NOMO-1 treated with DMSO at 0.1 percent for 48 hours (cell line): ENCODE data around the gene TNFAIP3.
"Not testable (repeated sequence)": the region's sequence is repeated elsewhere in the genome, so short reads cannot be mapped to it uniquely, and the experiment has no call there.

ENCODE experiments used
- DNase-seq: peaks from one replicate; lab custom pipeline; 2025; ENCODE audit not compliant: unreplicated experiment; lab: John Stamatoyannopoulos, UW

The TNFAIP3 gene

DNA sequence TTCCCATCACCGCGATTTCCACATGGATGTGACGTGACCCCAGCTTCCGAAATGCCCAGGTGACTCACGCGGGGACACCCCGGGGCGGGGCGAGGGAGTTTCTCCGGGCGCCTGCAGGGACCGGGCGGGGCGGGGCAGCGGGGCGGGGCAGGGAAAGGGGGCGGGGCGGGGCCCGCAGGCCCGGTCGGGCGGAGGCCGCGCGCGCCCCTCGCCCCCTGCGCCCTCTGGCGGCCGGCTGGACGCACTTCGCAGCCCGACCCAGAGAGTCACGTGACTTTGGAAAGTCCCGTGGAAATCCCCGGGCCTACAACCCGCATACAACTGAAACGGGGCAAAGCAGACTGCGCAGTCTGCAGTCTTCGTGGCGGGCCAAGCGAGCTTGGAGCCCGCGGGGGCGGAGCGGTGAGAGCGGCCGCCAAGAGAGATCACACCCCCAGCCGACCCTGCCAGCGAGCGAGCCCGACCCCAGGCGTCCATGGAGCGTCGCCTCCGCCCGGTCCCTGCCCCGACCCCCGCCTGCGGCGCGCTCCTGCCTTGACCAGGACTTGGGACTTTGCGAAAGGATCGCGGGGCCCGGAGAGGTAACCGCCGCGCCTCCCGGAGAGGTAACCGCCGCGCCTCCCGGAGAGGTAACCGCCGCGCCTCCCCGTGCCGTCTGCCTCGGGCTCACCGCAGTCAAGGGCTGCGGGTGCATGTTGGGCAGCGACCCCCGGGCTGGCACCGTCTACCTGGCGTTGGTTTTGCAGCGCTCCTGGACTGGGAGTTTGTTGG lies at the start of gene TNFAIP3:
TSS of gene TNFAIP3 (plus strand) at position 346 of the 771 bp plus-strand sequence. CDS start 3,969 bp downstream, outside the sequence.
- peak; percentile 95 for DNase-seq

DNA sequence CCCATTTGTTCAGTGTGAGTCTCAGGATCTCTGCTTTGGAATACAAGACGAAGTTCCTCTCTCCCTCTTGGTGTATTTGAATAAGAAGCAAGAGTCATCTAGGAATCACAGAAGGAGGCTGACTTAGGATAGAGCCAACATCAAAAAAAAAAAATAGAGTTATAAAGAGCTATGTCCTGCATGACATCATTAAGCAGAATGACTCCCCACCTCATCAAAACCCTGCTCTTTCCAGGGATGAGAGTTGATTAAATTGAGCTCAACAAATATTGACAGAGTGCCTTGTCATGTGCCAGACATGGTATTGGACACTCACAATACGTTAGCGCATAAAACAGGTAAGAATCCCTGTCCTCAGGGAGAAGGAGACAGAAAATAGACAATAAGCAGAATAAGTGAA lies 48.6 kb upstream of the TNFAIP3 start:
- DNase-seq, result no peak

DNA sequence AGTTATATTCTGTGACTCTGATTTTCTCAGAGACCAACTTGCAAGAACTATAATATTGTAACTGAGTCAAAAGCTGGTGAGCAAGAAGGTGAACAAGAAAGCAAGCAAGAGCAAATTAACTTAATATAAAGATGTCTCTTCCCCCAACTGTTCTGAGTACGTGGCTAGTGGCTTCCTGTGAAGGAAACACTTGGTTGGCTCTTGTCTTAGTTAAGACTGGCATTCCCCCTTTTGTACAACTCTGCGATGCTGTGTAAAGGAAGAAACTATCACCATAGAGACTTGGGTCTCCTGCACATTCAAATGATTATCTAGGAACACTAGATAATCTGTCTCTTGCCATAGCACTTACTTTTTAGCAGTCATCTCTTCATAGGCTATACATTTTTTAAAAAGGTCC lies 47.3 kb upstream of the TNFAIP3 start:
- no peak for DNase-seq

DNA sequence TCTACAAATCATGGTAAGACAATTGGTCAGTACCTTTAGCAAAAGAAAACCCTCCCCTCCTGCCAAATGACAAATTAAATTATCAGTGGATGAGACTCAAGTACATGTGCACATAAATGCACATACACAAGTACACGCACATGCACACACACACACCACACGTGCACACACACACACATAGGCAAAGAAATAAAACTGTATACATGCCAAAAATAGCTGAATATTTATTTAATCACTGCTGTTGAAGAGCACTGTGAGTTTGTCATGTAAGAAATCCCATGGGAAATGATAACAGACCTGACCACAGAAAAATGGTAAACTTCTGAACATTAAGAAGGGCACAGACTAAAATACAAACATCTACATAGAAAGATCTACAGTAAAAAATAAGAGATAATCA lies 46.6 kb upstream of the TNFAIP3 start:
- no peak for DNase-seq

GRCh38 chr6:137820952-137821351 lies 46.1 kb upstream of the TNFAIP3 start:
- DNase-seq, result no peak

DNA sequence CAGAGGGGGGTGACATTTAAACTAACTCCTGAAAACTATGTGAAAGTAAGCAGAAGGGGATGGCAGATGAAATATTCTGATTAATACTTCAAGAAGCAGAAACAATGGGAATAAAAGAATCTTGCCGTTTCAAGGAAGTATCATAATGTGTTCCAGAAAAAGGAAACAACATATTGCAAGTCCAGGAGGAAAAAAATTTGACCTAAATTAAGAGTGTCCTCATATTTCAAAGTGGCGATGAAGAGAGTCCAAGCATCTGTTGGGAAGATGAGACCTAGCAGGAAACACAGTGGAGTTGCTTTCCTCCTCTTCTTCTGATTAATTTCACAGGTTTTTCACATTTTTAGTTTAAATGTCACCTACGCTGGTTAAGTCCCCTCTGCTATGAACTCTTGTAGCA lies 45.6 kb upstream of the TNFAIP3 start:
- no peak for DNase-seq

DNA sequence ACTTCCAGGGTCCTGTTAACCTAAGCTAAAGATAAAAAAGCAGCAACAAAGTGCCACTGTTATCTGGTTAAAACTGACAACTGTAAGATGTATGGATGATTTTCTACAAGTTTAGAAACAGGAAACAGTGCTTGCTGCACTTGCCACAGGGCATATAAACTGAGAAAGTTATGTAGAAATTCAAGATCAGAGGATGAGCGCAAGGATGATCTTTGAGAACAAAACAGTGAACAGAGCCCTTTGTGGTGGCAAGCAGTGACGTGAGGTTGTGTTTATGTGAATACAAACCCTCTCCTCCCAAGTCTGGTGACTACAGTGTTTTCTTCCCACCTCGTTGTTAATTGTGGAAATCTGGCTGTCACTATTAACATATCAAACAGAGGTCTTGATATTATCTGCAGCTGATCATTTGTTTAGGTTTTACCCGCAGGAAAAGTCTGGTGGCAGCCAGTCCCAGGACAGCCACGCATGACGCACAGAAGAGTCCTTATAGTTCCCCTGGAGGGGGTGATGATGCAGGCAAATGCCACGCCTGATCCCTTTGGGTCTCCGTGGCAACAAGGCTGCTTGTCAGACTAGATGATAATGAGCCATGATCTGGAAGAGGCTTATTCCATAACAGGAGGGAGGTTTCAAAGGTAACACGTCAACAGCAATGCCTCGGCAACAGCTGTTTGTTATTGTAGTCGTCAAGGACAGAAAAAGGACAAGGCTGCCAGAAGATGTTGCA lies 43.1 kb upstream of the TNFAIP3 start:
- peak; percentile 75 for DNase-seq

DNA sequence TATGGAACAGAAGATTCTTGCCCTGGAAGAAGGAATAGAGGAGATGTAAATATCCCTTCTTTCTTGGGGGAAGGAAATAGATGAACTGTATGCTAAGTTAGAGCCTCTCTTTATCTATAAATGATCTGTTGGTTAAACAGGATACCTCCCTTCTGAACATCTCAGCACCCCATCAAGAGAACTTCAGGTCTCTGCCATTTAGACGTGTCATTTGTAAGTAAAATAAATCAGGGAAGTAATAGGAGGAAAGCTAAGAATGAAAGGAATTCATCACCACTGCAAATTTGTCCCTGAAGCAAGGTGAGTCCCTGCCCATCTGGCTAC lies 42.5 kb upstream of the TNFAIP3 start:
- no peak for DNase-seq

GRCh38 chr6:137824896-137825295 lies 42.2 kb upstream of the TNFAIP3 start:
- DNase-seq, result no peak

DNA sequence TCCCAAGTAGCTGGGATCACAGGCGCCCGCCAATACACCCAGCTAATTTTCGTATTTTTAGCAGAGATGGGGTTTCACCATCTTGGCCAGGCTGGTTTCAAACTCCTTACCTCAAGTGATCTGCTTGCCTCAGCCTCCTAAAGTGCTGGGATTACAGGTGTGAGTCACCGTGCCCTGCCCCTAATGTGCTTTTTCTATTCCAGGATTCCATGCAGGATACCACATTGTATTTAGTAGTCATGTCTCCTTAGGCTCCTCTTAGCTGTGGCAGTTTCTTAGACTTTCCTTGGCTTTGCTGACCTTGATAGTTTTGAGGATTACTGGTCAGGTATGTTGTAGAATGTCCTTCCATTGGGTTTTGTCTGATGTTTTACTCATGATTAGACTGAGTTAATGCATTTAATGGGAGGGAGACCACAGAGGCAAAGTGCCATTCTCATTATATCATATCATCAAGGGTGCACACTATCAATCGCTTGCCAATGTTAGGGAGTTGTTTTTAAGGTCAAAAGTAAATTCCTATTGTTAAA lies 39.6 kb upstream of the TNFAIP3 start:
- no peak for DNase-seq

DNA sequence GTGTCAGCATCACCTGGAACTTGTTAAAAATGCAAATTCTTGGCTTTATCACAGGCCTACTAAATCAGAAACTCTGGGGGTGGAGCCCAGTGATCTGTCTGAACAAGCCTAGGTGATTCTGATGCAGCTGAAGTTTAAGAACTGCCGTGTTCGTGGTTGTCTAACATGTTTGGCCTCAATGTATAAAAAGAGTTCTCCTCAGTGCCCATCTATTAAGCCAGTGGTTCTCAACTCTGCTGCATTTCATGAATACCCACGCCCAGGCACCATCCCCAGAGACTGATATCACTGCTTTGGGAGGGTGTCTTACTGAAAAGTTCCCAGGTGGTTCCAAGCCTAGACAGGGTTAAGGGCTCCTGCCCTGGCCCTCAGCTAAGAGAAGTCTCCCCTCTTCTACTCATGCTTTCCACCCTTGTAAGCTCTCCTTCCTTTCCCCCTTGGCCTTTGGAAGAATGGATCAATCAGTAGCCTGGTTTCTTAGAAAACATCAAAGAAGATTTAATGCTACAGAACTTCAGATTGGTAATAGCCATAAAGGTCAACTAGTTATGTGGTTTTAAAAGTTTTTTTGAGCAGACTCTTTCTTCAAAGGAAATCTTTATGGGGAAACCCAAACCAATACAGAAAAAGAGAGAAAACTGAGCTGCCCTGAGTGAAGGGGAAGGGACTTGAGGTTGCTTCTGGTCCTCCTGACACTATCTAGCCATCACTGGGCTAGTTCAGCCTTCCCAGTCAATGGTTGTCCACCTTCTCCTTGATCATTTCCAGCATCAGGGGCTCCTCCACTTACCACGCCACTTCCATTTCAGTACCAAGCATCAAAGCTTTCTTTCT lies 38.9 kb upstream of the TNFAIP3 start:
- DNase-seq, result no peak

GRCh38 chr6:137829641-137830083 lies 37.4 kb upstream of the TNFAIP3 start:
- no peak for DNase-seq

DNA sequence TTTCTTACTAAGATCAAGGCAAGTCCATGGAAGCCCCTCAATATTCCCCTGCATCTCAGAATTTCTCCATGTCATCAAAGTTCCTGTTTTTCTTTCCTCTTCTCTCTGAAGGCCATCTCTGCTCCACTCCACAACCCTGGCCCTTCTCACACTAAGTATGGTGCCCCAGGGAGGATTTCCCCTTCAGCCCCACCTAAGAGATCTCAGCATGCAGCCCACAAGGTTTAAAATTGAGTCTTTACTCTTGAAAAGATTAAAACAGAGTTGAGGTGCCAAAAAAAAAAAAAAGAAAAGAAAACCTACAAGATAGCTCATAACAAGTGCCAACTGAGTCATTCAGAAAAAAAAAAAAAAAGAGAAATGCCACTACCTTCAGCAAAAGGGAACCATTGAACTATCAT lies 36.5 kb upstream of the TNFAIP3 start:
- DNase-seq, result no peak

DNA sequence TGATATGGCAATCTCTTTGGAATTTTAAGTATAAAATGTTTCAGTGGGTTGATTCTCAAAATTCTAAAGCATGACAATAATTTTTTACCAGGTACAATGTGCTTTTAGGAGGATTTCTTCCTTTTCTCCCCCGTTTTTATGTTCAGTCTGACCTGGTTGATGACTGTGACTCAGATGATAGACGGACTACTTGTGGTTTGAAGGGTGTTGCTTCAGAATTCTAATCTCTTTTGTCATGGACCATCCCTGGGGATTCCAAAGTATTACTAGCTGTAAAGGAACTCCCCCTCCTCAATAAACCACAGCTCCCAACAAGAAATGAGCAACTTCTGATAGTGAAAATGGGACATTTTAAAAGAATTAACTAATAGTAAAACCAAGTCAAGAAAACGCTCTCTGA lies 34.9 kb upstream of the TNFAIP3 start:
- no peak for DNase-seq

DNA sequence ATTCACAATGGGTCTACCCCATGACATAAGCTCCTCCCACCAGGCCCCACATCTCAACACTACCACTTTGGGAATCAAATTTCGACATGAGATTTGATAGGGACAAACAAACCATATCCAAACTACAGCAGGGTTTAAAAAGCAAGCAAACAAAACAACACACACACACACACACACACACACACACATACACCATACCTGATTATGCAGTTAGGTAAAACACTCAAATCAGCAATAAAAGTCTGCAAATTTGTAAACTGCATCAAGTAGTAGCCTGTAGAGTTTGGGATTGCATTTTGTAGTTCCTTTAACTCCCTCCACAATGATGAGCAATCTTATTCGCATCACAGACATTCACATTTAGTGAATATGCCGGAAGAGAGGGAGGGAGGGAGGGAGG lies 32.6 kb upstream of the TNFAIP3 start:
- no peak for DNase-seq

DNA sequence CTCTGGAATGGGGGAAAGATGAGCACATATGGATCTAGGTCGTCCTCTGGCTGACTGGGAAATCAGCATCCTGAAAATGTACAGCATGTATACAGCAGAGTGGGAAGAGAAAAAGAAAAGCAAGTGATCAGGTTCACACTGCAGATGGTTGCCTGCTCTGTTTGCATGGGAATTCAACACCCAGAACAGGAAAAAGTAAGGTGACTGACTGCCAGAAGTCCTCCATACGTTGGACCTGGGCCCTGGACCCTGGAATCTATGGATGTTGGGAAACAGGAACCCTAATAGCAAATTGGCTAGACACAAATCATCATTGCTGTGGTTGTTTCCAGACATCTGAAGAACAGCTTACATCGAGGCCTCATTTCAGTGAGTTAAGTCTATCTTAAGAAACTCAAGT lies 30.3 kb upstream of the TNFAIP3 start:
- DNase-seq, result no peak

DNA sequence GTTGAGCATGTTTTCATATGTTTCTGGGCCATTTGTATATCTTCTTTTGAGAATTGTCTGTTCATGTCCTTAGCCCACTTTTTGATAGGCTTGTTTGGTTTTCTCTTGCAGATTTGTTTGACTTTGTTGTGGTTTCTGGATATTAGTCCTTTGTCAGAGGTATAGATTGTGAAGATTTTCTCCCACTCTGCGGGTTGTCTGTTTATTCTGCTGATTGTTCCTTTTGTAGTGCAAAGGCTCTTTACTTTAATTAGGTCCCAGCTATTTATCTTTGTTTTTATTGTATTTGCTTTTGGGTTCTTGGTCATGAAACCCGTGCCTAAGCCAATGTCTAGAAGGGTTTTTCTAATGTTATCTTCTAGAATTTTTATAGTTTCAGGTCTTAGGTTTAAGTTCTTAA lies 29.0 kb upstream of the TNFAIP3 start:
- DNase-seq, result not testable (repeated sequence)

DNA sequence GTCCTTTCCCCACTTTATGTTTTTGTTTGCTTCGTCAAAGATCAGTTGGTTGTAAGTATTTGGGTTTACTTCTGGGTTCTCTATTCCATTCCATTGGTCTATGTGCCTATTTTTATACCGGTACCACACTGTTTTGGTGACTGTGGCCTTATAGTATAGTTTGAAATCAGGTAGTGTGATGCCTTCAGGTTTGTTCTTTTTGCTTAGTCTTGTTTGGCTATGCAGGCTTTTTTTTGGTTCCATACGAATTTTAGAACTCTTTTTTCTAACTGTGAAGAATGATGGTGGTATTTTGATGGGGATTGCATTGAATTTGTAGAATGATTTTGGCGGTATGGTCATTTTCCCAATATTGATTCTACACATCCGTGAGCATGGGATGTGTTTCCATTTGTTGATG lies 28.5 kb upstream of the TNFAIP3 start:
- not testable (repeated sequence) for DNase-seq

GRCh38 chr6:137839076-137839475 lies 28.0 kb upstream of the TNFAIP3 start:
- no peak for DNase-seq

- peak; percentile 9 for DNase-seq
These were observed 26.8 kb upstream of the TNFAIP3 start for GRCh38 chr6:137840252-137840651.

- DNase-seq, result no peak
These were observed 23.8 kb upstream of the TNFAIP3 start for GRCh38 chr6:137843211-137843610.
